Keratinocyte (primary cell): ENCODE measurements around the gene PRKN. TPM values are rescaled to one million over a fixed set of nuclear protein-coding genes. Genes with fewer than 3 reads are reported as not detected.

Experiments
- DNase-seq: peaks from one replicate; pipeline ENCODE4 v3.0.0-alpha.2; 2011; ENCODE audit warnings: low read depth, missing footprints, low spot score
- FAIRE-seq: peaks from 2 replicates; lab custom pipeline; 2011; peaks lifted over from hg19 to GRCh38; lab: Jason Lieb, UNC
- H2AFZ ChIP-seq: 2 replicates; pipeline ENCODE4 v1.6.0; 2012; ENCODE audit warnings: low read length, control low read depth, inconsistent platforms; ENCODE audit not compliant: control insufficient read depth
- H3K27ac ChIP-seq: 2 replicates; pipeline ENCODE4 v1.5.1; 2011; ENCODE audit warnings: low read length; ENCODE audit not compliant: control insufficient read depth, insufficient read depth
- H3K27me3 ChIP-seq: 3 replicates; pipeline ENCODE4 v1.6.0; 2011; ENCODE audit warnings: low read length; ENCODE audit not compliant: control insufficient read depth, insufficient read depth; ENCODE audit errors: extremely low read depth
- H3K36me3 ChIP-seq, 2 experiments: 2 replicates in 1 of 2; 3 replicates in 1 of 2; pipeline ENCODE4 v1.5.1; 2011; ENCODE audit warnings: low read length in 2 of 2, mild to moderate bottlenecking in 1 of 2; ENCODE audit not compliant: control insufficient read depth in 2 of 2, insufficient read depth in 2 of 2; ENCODE audit errors: extremely low read depth in 1 of 2
- H3K4me1 ChIP-seq: 3 replicates; pipeline ENCODE4 v1.5.1; 2011; ENCODE audit warnings: low read length; ENCODE audit not compliant: control insufficient read depth, insufficient read depth; ENCODE audit errors: extremely low read depth
- H3K4me2 ChIP-seq: 3 replicates; pipeline ENCODE4 v1.6.0; 2011; ENCODE audit warnings: low read depth, low read length; ENCODE audit not compliant: control insufficient read depth, insufficient read depth; ENCODE audit errors: extremely low read depth
- H3K4me3 ChIP-seq, 3 experiments: fragments of 200-600 bp in 1 of 3; sonication (generic) in 1 of 3; 2 replicates in 2 of 3; 3 replicates in 1 of 3; pipeline ENCODE4 v1.5.1; 2011 to 2016; ENCODE audit warnings: low read length in 3 of 3, mild to moderate bottlenecking in 3 of 3, control low read depth in 2 of 3, inconsistent platforms in 1 of 3, low read depth in 1 of 3, mixed read lengths in 1 of 3, mixed run types in 1 of 3, moderate library complexity in 1 of 3; ENCODE audit not compliant: control insufficient read depth in 2 of 3, insufficient read depth in 2 of 3; ENCODE audit errors: extremely low read depth in 1 of 3
- H3K79me2 ChIP-seq: 2 replicates; pipeline ENCODE4 v1.6.0; 2012; ENCODE audit warnings: low read length; ENCODE audit not compliant: control insufficient read depth, insufficient read depth
- H3K9ac ChIP-seq: 3 replicates; pipeline ENCODE4 v1.6.0; 2011; ENCODE audit warnings: low read length; ENCODE audit not compliant: control insufficient read depth, insufficient read depth; ENCODE audit errors: extremely low read depth
- H3K9me1 ChIP-seq: 3 replicates; pipeline ENCODE4 v1.6.0; 2011; ENCODE audit warnings: low read length; ENCODE audit not compliant: control insufficient read depth, insufficient read depth; ENCODE audit errors: extremely low read depth
- H3K9me3 ChIP-seq: 2 replicates; pipeline ENCODE4 v1.5.1; 2012; ENCODE audit warnings: low read depth, low read length; ENCODE audit not compliant: control insufficient read depth
- H4K20me1 ChIP-seq: 3 replicates; pipeline ENCODE4 v1.6.0; 2011; ENCODE audit warnings: low read length; ENCODE audit not compliant: control insufficient read depth, insufficient read depth; ENCODE audit errors: extremely low read depth
- CTCF ChIP-seq, 3 experiments: IDR thresholded peaks in 1 of 3; conservative IDR thresholded peaks in 1 of 3; optimal IDR thresholded peaks in 1 of 3; 2 replicates in 2 of 3; 3 replicates in 1 of 3; pipeline versions ENCODE3 to v1.5.1; 2011; ENCODE audit warnings: low read length in 3 of 3, mild to moderate bottlenecking in 3 of 3, moderate library complexity in 2 of 3, control low read depth in 1 of 3, inconsistent platforms in 1 of 3; ENCODE audit not compliant: insufficient read depth in 2 of 3; ENCODE audit errors: extremely low read depth in 1 of 3
- EZH2 ChIP-seq: IDR thresholded peaks from one replicate; pipeline ENCODE4 v1.6.1; 2012; ENCODE audit warnings: inconsistent platforms, mild to moderate bottlenecking, low read length, moderate library complexity
- dilution Hi-C: fragments of 300-500 bp; cut with MboI; formaldehyde crosslinking; loops from one replicate; pipeline ENCODE4 v1.7.0; 2020; ENCODE audit warnings: low sequenced_read_pairs; ENCODE audit not compliant: extremely low pct_ligation_motif_present
- polyA plus RNA-seq, 5 experiments: library from polyadenylated mRNA; depleted of rRNA in 3 of 5; stranded (reverse) in 3 of 5; stranded (forward) in 1 of 5; unstranded in 1 of 5; fragments of >200 nt; gene quantifications; 1 replicate in 1 of 5; 2 replicates in 3 of 5; 3 replicates in 1 of 5; pipeline versions ENCODE4 v1.2.1 to v1.2.3, GENCODE V29; 2011 to 2012; ENCODE audit warnings: missing spikeins in 2 of 5, low read depth in 1 of 5, low replicate concordance in 1 of 5

Gene PRKN
- polyA plus RNA-seq, 1 donor (not counting 4 experiments of a cell fraction or from before 2014, with no cell fraction given): 0.67 TPM

- H2AFZ ChIP-seq: no peak overlapping the region
These were observed 532.1 kb downstream of the PRKN start for GRCh38 chr6:162195441-162195840.

DNA sequence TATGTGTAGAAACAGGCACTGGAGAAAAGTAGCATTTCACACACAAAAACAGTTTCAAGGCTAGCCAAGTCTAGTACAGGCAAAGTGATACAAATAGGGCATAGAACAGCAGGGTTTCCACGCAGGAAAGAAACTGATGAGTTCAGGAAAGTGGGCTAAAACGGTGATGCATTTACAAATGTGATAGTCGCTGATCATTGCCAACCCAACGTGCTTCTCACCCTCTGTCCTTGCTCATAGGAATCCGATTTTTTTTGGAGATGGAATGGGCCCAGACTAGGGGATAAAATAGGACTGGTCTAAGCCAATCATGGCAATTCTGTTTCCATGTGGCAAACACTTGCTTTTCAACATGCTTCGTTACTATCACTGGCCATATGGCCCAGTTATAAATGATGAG lies 536.6 kb downstream of the PRKN start:
- Histone ChIP-seq H3K9me1 (no peaks in the 10 kb centered on the region), H3K4me1 (no peaks in the 10 kb centered on the region), H2AFZ (no peak overlapping the region), H3K4me3 (no peak overlapping the region), H3K4me2 (no peak overlapping the region), H4K20me1 (no peaks in the 10 kb centered on the region), H3K79me2 (no peaks in the 10 kb centered on the region), H3K27me3 (no peaks in the 10 kb centered on the region), H3K27ac (no peak overlapping the region), H3K9me3 (no peaks in the 10 kb centered on the region), H3K9ac (no peak overlapping the region), H3K36me3 (no peaks in the 10 kb centered on the region)
- DNase-seq: no peak
- TF ChIP-seq CTCF (optimal IDR thresholded peaks at IDR 0.05 in 1 of 3, IDR thresholded peaks at IDR 0.05 in 1 of 3, conservative IDR thresholded peaks at IDR 0.05 in 1 of 3; ENCODE audit: extremely low read depth in 1 of 3, insufficient read depth in 2 of 3, low read length in 3 of 3) (no peak), EZH2 (no peak)
- no peak for FAIRE-seq
- dilution Hi-C loops: no loop called here

More at GRCh38 chr6:162195441-162195840, 532.1 kb downstream of the PRKN start:
- no peaks in the 10 kb centered on the region for H3K4me1 ChIP-seq
- H3K4me3 ChIP-seq: no peak overlapping the region
- no peaks in the 10 kb centered on the region for H3K36me3 ChIP-seq
- no peak overlapping the region for H3K9ac ChIP-seq
- H3K9me1 ChIP-seq: no peaks in the 10 kb centered on the region
- H3K9me3 ChIP-seq: no peaks in the 10 kb centered on the region
- no peaks in the 10 kb centered on the region for H4K20me1 ChIP-seq
- no peaks in the 10 kb centered on the region for H3K27me3 ChIP-seq
- no peak for FAIRE-seq
- H3K4me2 ChIP-seq: no peak overlapping the region
- TF ChIP-seq EZH2 (no peak), CTCF (optimal IDR thresholded peaks at IDR 0.05 in 1 of 3, IDR thresholded peaks at IDR 0.05 in 1 of 3, conservative IDR thresholded peaks at IDR 0.05 in 1 of 3; ENCODE audit: extremely low read depth in 1 of 3, insufficient read depth in 2 of 3, low read length in 3 of 3) (no peak)
- H3K79me2 ChIP-seq: no peaks in the 10 kb centered on the region
- no peak for DNase-seq
- H3K27ac ChIP-seq: no peak overlapping the region
- dilution Hi-C loops: no loop called here
